Coronary artery (tissue), 2 donors: ENCODE data around the gene VWA8.

Experiments used
- DNase-seq: peaks from one replicate; pipeline ENCODE4 v3.0.0-alpha.2; 2017; ENCODE audit warnings: low spot score
- H3K27ac ChIP-seq, 2 donors: fragments of 200-600 bp; sonication (generic); one replicate each; pipeline ENCODE4 v1.5.1; 2016 to 2019
- H3K4me3 ChIP-seq: fragments of 200-600 bp; sonication (generic); 2 replicates; pipeline ENCODE4 v1.5.1; 2016; ENCODE audit warnings: mild to moderate bottlenecking, moderate library complexity
- CTCF ChIP-seq: fragments of 200-600 bp; sonication (generic); IDR thresholded peaks from one replicate; pipeline ENCODE4 v1.5.1; 2019; ENCODE audit warnings: antibody characterized with exemption

The VWA8 gene

GRCh38 chr13:41682001-41682400 lies 278.9 kb downstream of the VWA8 start:
- no peak for TF ChIP-seq CTCF
- no peak for DNase-seq
- no peak overlapping the region for H3K27ac ChIP-seq
- no peak overlapping the region for H3K4me3 ChIP-seq

- Histone ChIP-seq H3K27ac (no peak overlapping the region), H3K4me3 (no peak overlapping the region)
- no peak for TF ChIP-seq CTCF
- no peak for DNase-seq
These were observed 279.3 kb downstream of the VWA8 start for GRCh38 chr13:41681587-41681986.

GRCh38 chr13:41680900-41681299 lies 280.0 kb downstream of the VWA8 start:
- H3K27ac ChIP-seq, result no peak overlapping the region
- H3K4me3 ChIP-seq, result no peak overlapping the region
- no peak for DNase-seq
- no peak for TF ChIP-seq CTCF

GRCh38 chr13:41678848-41679247 lies 282.1 kb downstream of the VWA8 start:
- no peak overlapping the region for H3K4me3 ChIP-seq
- DNase-seq, result no peak
- TF ChIP-seq CTCF, result no peak
- peak overlapping the region in 1 of 2 donors; percentile 31 for H3K27ac ChIP-seq

- peak overlapping the region in 1 of 2 donors; percentile 31 for H3K27ac ChIP-seq
- H3K4me3 ChIP-seq, result no peak overlapping the region
- DNase-seq, result no peak
- TF ChIP-seq CTCF, result no peak
These were observed 282.7 kb downstream of the VWA8 start for GRCh38 chr13:41678249-41678648.

GRCh38 chr13:41675306-41675705 lies 285.6 kb downstream of the VWA8 start:
- no peak overlapping the region for H3K4me3 ChIP-seq
- no peak for TF ChIP-seq CTCF
- H3K27ac ChIP-seq, result no peak overlapping the region
- no peak for DNase-seq

- no peak for TF ChIP-seq CTCF
- no peak for DNase-seq
These were observed 286.7 kb downstream of the VWA8 start for GRCh38 chr13:41674246-41674645.

More at GRCh38 chr13:41674246-41674645, 286.7 kb downstream of the VWA8 start:
- no peak overlapping the region for H3K4me3 ChIP-seq
- no peak overlapping the region for H3K27ac ChIP-seq
